Stimulated activated CD4-positive, alpha-beta T cell treated with anti-CD3 and anti-CD28 coated beads, Interleukin-4, amount 100 ng/mL, for 4 hours (primary cell): ENCODE data around the gene TAF10.

Experiments
- DNase-seq, 2 experiments: peaks; one replicate each; pipeline ENCODE4 v3.0.0-alpha.2; 2020

Gene TAF10

GRCh38 chr11:6612213-6613041, at the start of gene TAF10:
TAF10 (minus strand) TSS chr11:6612216; CDS start chr11:6612189, 27 bp downstream.
- DNase-seq = peak; percentile 93 to 95

- no peak for DNase-seq
These were observed 48.7 kb upstream of the TAF10 start for GRCh38 chr11:6660712-6661111.

- no peak for DNase-seq
These were observed 46.6 kb upstream of the TAF10 start for GRCh38 chr11:6658647-6659046.

- DNase-seq = no peak
These were observed 45.3 kb upstream of the TAF10 start for GRCh38 chr11:6657346-6657745.

GRCh38 chr11:6656936-6657335, 44.9 kb upstream of the TAF10 start:
- no peak for DNase-seq

GRCh38 chr11:6656584-6656915, 44.5 kb upstream of the TAF10 start:
- DNase-seq = no peak

- DNase-seq = peak in 1 of 2 experiments; percentile 12
These were observed 44.0 kb upstream of the TAF10 start, which contains the start of gene DCHS1 for GRCh38 chr11:6655790-6656583. DCHS1 (minus strand) TSS chr11:6655809; CDS start chr11:6641613, 14,196 bp downstream.

- peak; percentile 30 to 35 for DNase-seq
These were observed 43.2 kb upstream of the TAF10 start for GRCh38 chr11:6655020-6655789.

- peak in 1 of 2 experiments; percentile 38 for DNase-seq
These were observed 42.4 kb upstream of the TAF10 start for GRCh38 chr11:6654281-6655019.

- DNase-seq = no peak
These were observed 41.6 kb upstream of the TAF10 start for GRCh38 chr11:6653656-6654055.

- DNase-seq = no peak
These were observed 41.1 kb upstream of the TAF10 start for GRCh38 chr11:6653097-6653496.

GRCh38 chr11:6652182-6652581, 40.2 kb upstream of the TAF10 start:
- DNase-seq = no peak

GRCh38 chr11:6650980-6651379, 39.0 kb upstream of the TAF10 start:
- peak; percentile 24 to 60 for DNase-seq

- no peak for DNase-seq
These were observed 38.1 kb upstream of the TAF10 start for GRCh38 chr11:6650104-6650503.

GRCh38 chr11:6648501-6648900, 36.5 kb upstream of the TAF10 start:
- DNase-seq = no peak

GRCh38 chr11:6647836-6648235, 35.8 kb upstream of the TAF10 start:
- DNase-seq = no peak

- DNase-seq = no peak
These were observed 35.1 kb upstream of the TAF10 start for GRCh38 chr11:6646918-6647679.

- no peak for DNase-seq
These were observed 34.5 kb upstream of the TAF10 start for GRCh38 chr11:6646576-6646917.

GRCh38 chr11:6646071-6646470, 34.1 kb upstream of the TAF10 start:
- no peak for DNase-seq

- no peak for DNase-seq
These were observed 30.9 kb upstream of the TAF10 start for GRCh38 chr11:6642957-6643356.

GRCh38 chr11:6640985-6641701, 29.1 kb upstream of the TAF10 start:
- no peak for DNase-seq
